SK-N-MC (cell line): ENCODE measurements around the gene CPLANE1.

Experiments used
- EZH2 ChIP-seq: fragments of 200-600 bp; sonication (generic); IDR thresholded peaks from one replicate; pipeline ENCODE4 v1.6.1; 2017; ENCODE audit warnings: antibody characterized with exemption
- POLR2AphosphoS5 ChIP-seq: IDR thresholded peaks from 2 replicates; pipeline ENCODE4 v1.6.1; 2012; ENCODE audit warnings: mild to moderate bottlenecking, low read depth, low read length, borderline replicate concordance

GRCh38 chr5:37198842-37199241 is 50.3 kb downstream of the CPLANE1 start:
- TF ChIP-seq POLR2AphosphoS5 (no peak), EZH2 (no peak)
